ENCODE measurements around the gene GLS.

GRCh38 chr2:190836767-190837166 is 43.9 kb upstream of the GLS start:
- no peak for TF ChIP-seq ZFP1 (CRISPR knock-in tag; IDR thresholded peaks at IDR 0.05)
- TF ChIP-seq ZNF143 (CRISPR knock-in tag; IDR thresholded peaks at IDR 0.05) = no peak

Data from HepG2 (cell line).